ENCODE data around the gene FAM219B.
"Not testable (repeated sequence)": the region's sequence is repeated elsewhere in the genome, so short reads cannot be mapped to it uniquely, and the experiment has no call there.

Gene FAM219B

GRCh38 chr15:74924525-74924924 is 17.9 kb upstream of the FAM219B start:
- peaks cover 13% of the 10 kb centered on the region for H3K36me3 ChIP-seq (ENCODE audit: control insufficient read depth, insufficient read depth, low read length)
- H3K9ac ChIP-seq (ENCODE audit: low read length): no peak overlapping the region
- H3K4me1 ChIP-seq (ENCODE audit: control insufficient read depth, insufficient read depth, low read length): no peaks in the 10 kb centered on the region
- H3K27me3 ChIP-seq (ENCODE audit: control insufficient read depth, insufficient read depth, low read length): no peaks in the 10 kb centered on the region
- H3K27ac ChIP-seq (ENCODE audit: low read depth, low read length): no peak overlapping the region
- no peak overlapping the region for H3K4me3 ChIP-seq (ENCODE audit: low read length)

GRCh38 chr15:74920456-74920855 is 13.8 kb upstream of the FAM219B start:
- Histone ChIP-seq H3K27ac (ENCODE audit: low read depth, low read length) (no peak overlapping the region), H3K4me1 (ENCODE audit: control insufficient read depth, insufficient read depth, low read length) (no peaks in the 10 kb centered on the region), H3K4me3 (ENCODE audit: low read length) (no peak overlapping the region), H3K27me3 (ENCODE audit: control insufficient read depth, insufficient read depth, low read length) (no peaks in the 10 kb centered on the region), H3K9ac (ENCODE audit: low read length) (no peak overlapping the region), H3K36me3 (ENCODE audit: control insufficient read depth, insufficient read depth, low read length) (peaks cover 19% of the 10 kb centered on the region)

GRCh38 chr15:74917676-74918075 is 11.0 kb upstream of the FAM219B start:
- H3K27ac ChIP-seq (ENCODE audit: low read depth, low read length): no peak overlapping the region
- no peaks in the 10 kb centered on the region for H3K27me3 ChIP-seq (ENCODE audit: control insufficient read depth, insufficient read depth, low read length)
- no peak overlapping the region for H3K4me3 ChIP-seq (ENCODE audit: low read length)
- H3K9ac ChIP-seq (ENCODE audit: low read length): no peak overlapping the region
- H3K36me3 ChIP-seq (ENCODE audit: control insufficient read depth, insufficient read depth, low read length): peaks cover 26% of the 10 kb centered on the region
- no peaks in the 10 kb centered on the region for H3K4me1 ChIP-seq (ENCODE audit: control insufficient read depth, insufficient read depth, low read length)

- H3K36me3 ChIP-seq (ENCODE audit: control insufficient read depth, insufficient read depth, low read length): peaks cover 16% of the 10 kb centered on the region
- H3K4me1 ChIP-seq (ENCODE audit: control insufficient read depth, insufficient read depth, low read length); H3K9ac ChIP-seq (ENCODE audit: low read length); H3K27me3 ChIP-seq (ENCODE audit: control insufficient read depth, insufficient read depth, low read length); H3K4me3 ChIP-seq (ENCODE audit: low read length); H3K27ac ChIP-seq (ENCODE audit: low read depth, low read length): not testable (repeated sequence)
These were observed 7.1 kb upstream of the FAM219B start for GRCh38 chr15:74913799-74914198.

GRCh38 chr15:74913041-74913440 is 6.4 kb upstream of the FAM219B start:
- Histone ChIP-seq H3K4me3 (ENCODE audit: low read length) (no peak overlapping the region), H3K27me3 (ENCODE audit: control insufficient read depth, insufficient read depth, low read length) (no peaks in the 10 kb centered on the region), H3K9ac (ENCODE audit: low read length) (no peak overlapping the region), H3K36me3 (ENCODE audit: control insufficient read depth, insufficient read depth, low read length) (peaks cover 15% of the 10 kb centered on the region), H3K4me1 (ENCODE audit: control insufficient read depth, insufficient read depth, low read length) (no peaks in the 10 kb centered on the region), H3K27ac (ENCODE audit: low read depth, low read length) (no peak overlapping the region)

- peaks cover 14% of the 10 kb centered on the region for H3K4me1 ChIP-seq (ENCODE audit: control insufficient read depth, insufficient read depth, low read length)
- H3K27me3 ChIP-seq (ENCODE audit: control insufficient read depth, insufficient read depth, low read length): no peaks in the 10 kb centered on the region
- H3K36me3 ChIP-seq (ENCODE audit: control insufficient read depth, insufficient read depth, low read length): peaks cover 12% of the 10 kb centered on the region
- no peak overlapping the region for H3K27ac ChIP-seq (ENCODE audit: low read depth, low read length)
- no peak overlapping the region for H3K9ac ChIP-seq (ENCODE audit: low read length)
- H3K4me3 ChIP-seq (ENCODE audit: low read length): no peak overlapping the region
These were observed 2.0 kb upstream of the FAM219B start for GRCh38 chr15:74908635-74909034.

GRCh38 chr15:74907163-74907870 is 666 bp upstream of the FAM219B start:
- Histone ChIP-seq H3K27me3 (ENCODE audit: control insufficient read depth, insufficient read depth, low read length) (no peaks in the 10 kb centered on the region), H3K4me3 (ENCODE audit: low read length) (peak overlapping the region; percentile 92), H3K36me3 (ENCODE audit: control insufficient read depth, insufficient read depth, low read length) (peaks cover 12% of the 10 kb centered on the region), H3K9ac (ENCODE audit: low read length) (peak overlapping the region; percentile 82), H3K27ac (ENCODE audit: low read depth, low read length) (peak overlapping the region; percentile 90), H3K4me1 (ENCODE audit: control insufficient read depth, insufficient read depth, low read length) (peaks cover 14% of the 10 kb centered on the region)

GRCh38 chr15:74906067-74906449 is 593 bp downstream of the FAM219B start:
- no peaks in the 10 kb centered on the region for H3K27me3 ChIP-seq (ENCODE audit: control insufficient read depth, insufficient read depth, low read length)
- peaks cover 16% of the 10 kb centered on the region for H3K4me1 ChIP-seq (ENCODE audit: control insufficient read depth, insufficient read depth, low read length)
- peak overlapping the region; percentile 92 for H3K4me3 ChIP-seq (ENCODE audit: low read length)
- H3K27ac ChIP-seq (ENCODE audit: low read depth, low read length): peak overlapping the region; percentile 90
- H3K9ac ChIP-seq (ENCODE audit: low read length): peak overlapping the region; percentile 71
- peaks cover 12% of the 10 kb centered on the region for H3K36me3 ChIP-seq (ENCODE audit: control insufficient read depth, insufficient read depth, low read length)

- peaks cover 16% of the 10 kb centered on the region for H3K4me1 ChIP-seq (ENCODE audit: control insufficient read depth, insufficient read depth, low read length)
- H3K36me3 ChIP-seq (ENCODE audit: control insufficient read depth, insufficient read depth, low read length): peaks cover 23% of the 10 kb centered on the region
- H3K27me3 ChIP-seq (ENCODE audit: control insufficient read depth, insufficient read depth, low read length): no peaks in the 10 kb centered on the region
- no peak overlapping the region for H3K4me3 ChIP-seq (ENCODE audit: low read length)
- H3K27ac ChIP-seq (ENCODE audit: low read depth, low read length): no peak overlapping the region
- no peak overlapping the region for H3K9ac ChIP-seq (ENCODE audit: low read length)
These were observed 2.4 kb downstream of the FAM219B start for GRCh38 chr15:74904190-74904805.

GRCh38 chr15:74903676-74904075 is 3.0 kb downstream of the FAM219B start:
- H3K36me3 ChIP-seq (ENCODE audit: control insufficient read depth, insufficient read depth, low read length): peaks cover 23% of the 10 kb centered on the region
- no peak overlapping the region for H3K4me3 ChIP-seq (ENCODE audit: low read length)
- H3K27ac ChIP-seq (ENCODE audit: low read depth, low read length): no peak overlapping the region
- H3K27me3 ChIP-seq (ENCODE audit: control insufficient read depth, insufficient read depth, low read length): no peaks in the 10 kb centered on the region
- peaks cover 16% of the 10 kb centered on the region for H3K4me1 ChIP-seq (ENCODE audit: control insufficient read depth, insufficient read depth, low read length)
- no peak overlapping the region for H3K9ac ChIP-seq (ENCODE audit: low read length)

- Histone ChIP-seq H3K4me3 (ENCODE audit: low read length) (no peak overlapping the region), H3K36me3 (ENCODE audit: control insufficient read depth, insufficient read depth, low read length) (peaks cover 23% of the 10 kb centered on the region), H3K4me1 (ENCODE audit: control insufficient read depth, insufficient read depth, low read length) (peaks cover 16% of the 10 kb centered on the region), H3K9ac (ENCODE audit: low read length) (no peak overlapping the region), H3K27me3 (ENCODE audit: control insufficient read depth, insufficient read depth, low read length) (no peaks in the 10 kb centered on the region), H3K27ac (ENCODE audit: low read depth, low read length) (no peak overlapping the region)
These were observed 4.2 kb downstream of the FAM219B start for GRCh38 chr15:74902295-74903075.

GRCh38 chr15:74901612-74902063 is 5.0 kb downstream of the FAM219B start:
- no peak overlapping the region for H3K4me3 ChIP-seq (ENCODE audit: low read length)
- peaks cover 23% of the 10 kb centered on the region for H3K36me3 ChIP-seq (ENCODE audit: control insufficient read depth, insufficient read depth, low read length)
- H3K27ac ChIP-seq (ENCODE audit: low read depth, low read length): peak overlapping the region; percentile 21
- no peak overlapping the region for H3K9ac ChIP-seq (ENCODE audit: low read length)
- H3K4me1 ChIP-seq (ENCODE audit: control insufficient read depth, insufficient read depth, low read length): peaks cover 13% of the 10 kb centered on the region
- no peaks in the 10 kb centered on the region for H3K27me3 ChIP-seq (ENCODE audit: control insufficient read depth, insufficient read depth, low read length)

Data from rectal smooth muscle tissue (tissue), 1 donor.